GM12865 (cell line): ENCODE measurements around the gene NOP16.

Experiments used
- DNase-seq: peaks from one replicate; pipeline ENCODE4 v3.0.0; 2010; ENCODE audit warnings: low read depth
- H3K4me3 ChIP-seq: 2 replicates; pipeline ENCODE4 v1.5.1; 2011; ENCODE audit warnings: mild to moderate bottlenecking, low read depth, low read length, control low read depth
- CTCF ChIP-seq: IDR thresholded peaks from 2 replicates; pipeline ENCODE4 v1.5.1; 2011; ENCODE audit warnings: low read length, control low read depth, low read depth, inconsistent platforms; ENCODE audit not compliant: insufficient read depth; ENCODE audit errors: missing control alignments

NOP16 gene

GRCh38 chr5:176425791-176426190 is 37.4 kb upstream of the NOP16 start:
- H3K4me3 ChIP-seq: no peak overlapping the region
- DNase-seq: no peak
- TF ChIP-seq CTCF: no peak

- TF ChIP-seq CTCF: no peak
- DNase-seq: no peak
- no peak overlapping the region for H3K4me3 ChIP-seq
Measured at GRCh38 chr5:176425138-176425537, 36.7 kb upstream of the NOP16 start.

GRCh38 chr5:176424181-176424580 is 35.8 kb upstream of the NOP16 start:
- no peak overlapping the region for H3K4me3 ChIP-seq
- no peak for DNase-seq
- TF ChIP-seq CTCF: no peak

- no peak for TF ChIP-seq CTCF
- H3K4me3 ChIP-seq: no peak overlapping the region
- DNase-seq: no peak
Measured at GRCh38 chr5:176420972-176421544, 32.7 kb upstream of the NOP16 start.

GRCh38 chr5:176420086-176420485 is 31.7 kb upstream of the NOP16 start:
- TF ChIP-seq CTCF: no peak
- H3K4me3 ChIP-seq: no peak overlapping the region
- DNase-seq: no peak

GRCh38 chr5:176418251-176418650 is 29.9 kb upstream of the NOP16 start:
- no peak for TF ChIP-seq CTCF
- no peak for DNase-seq
- H3K4me3 ChIP-seq: no peak overlapping the region

GRCh38 chr5:176416965-176417364 is 28.6 kb upstream of the NOP16 start:
- no peak for TF ChIP-seq CTCF
- no peak for DNase-seq
- H3K4me3 ChIP-seq: peak overlapping the region; percentile 63
